Ishikawa (cell line): ENCODE results near the gene WWOX.

Experiments
- CEBPB ChIP-seq: IDR thresholded peaks from 2 replicates; pipeline ENCODE4 v1.6.1; 2012
- CREB1 ChIP-seq: IDR thresholded peaks from 2 replicates; pipeline ENCODE4 v1.6.1; 2012; ENCODE audit warnings: low read depth
- EGR1 ChIP-seq: IDR thresholded peaks from 2 replicates; pipeline ENCODE4 v1.6.1; 2012
- EP300 ChIP-seq: IDR thresholded peaks from 2 replicates; pipeline ENCODE4 v1.6.1; 2012; ENCODE audit warnings: borderline replicate concordance
- FOXM1 ChIP-seq: IDR thresholded peaks from 2 replicates; pipeline ENCODE4 v1.6.1; 2012; ENCODE audit warnings: low read depth, borderline replicate concordance
- MAX ChIP-seq: IDR thresholded peaks from 2 replicates; pipeline ENCODE4 v1.6.1; 2012
- NFIC ChIP-seq: IDR thresholded peaks from 2 replicates; pipeline ENCODE4 v1.6.1; 2012
- RAD21 ChIP-seq: IDR thresholded peaks from 2 replicates; pipeline ENCODE4 v1.6.1; 2012; ENCODE audit warnings: low read depth
- REST ChIP-seq: IDR thresholded peaks from 2 replicates; pipeline ENCODE4 v1.6.1; 2012; ENCODE audit warnings: low read depth, mild to moderate bottlenecking
- TAF1 ChIP-seq: IDR thresholded peaks from 2 replicates; pipeline ENCODE4 v1.6.1; 2012; ENCODE audit warnings: low read depth, mild to moderate bottlenecking
- TCF12 ChIP-seq: IDR thresholded peaks from 2 replicates; pipeline ENCODE4 v1.6.1; 2012; ENCODE audit warnings: low read depth
- TEAD4 ChIP-seq: IDR thresholded peaks from 2 replicates; pipeline ENCODE4 v1.6.1; 2012
- USF1 ChIP-seq: IDR thresholded peaks from 2 replicates; pipeline ENCODE4 v1.6.1; 2012
- YY1 ChIP-seq: IDR thresholded peaks from 2 replicates; pipeline ENCODE4 v1.6.1; 2012; ENCODE audit warnings: low read depth
- ZBTB7A ChIP-seq: IDR thresholded peaks from 2 replicates; pipeline ENCODE4 v1.6.1; 2012; ENCODE audit warnings: low read depth

WWOX gene

GRCh38 chr16:78184238-78185183, 85.1 kb downstream of the WWOX start:
- no peak for TF ChIP-seq NFIC
- no peak for TF ChIP-seq EP300

- TF ChIP-seq CEBPB = no peak
- TF ChIP-seq RAD21 = no peak
- no peak for TF ChIP-seq USF1
- no peak for TF ChIP-seq EGR1
- TF ChIP-seq ZBTB7A = no peak
- no peak for TF ChIP-seq TAF1
- TF ChIP-seq NFIC = no peak
- no peak for TF ChIP-seq YY1
- TF ChIP-seq CREB1 = no peak
- TF ChIP-seq TEAD4 = no peak
- TF ChIP-seq MAX = no peak
- no peak for TF ChIP-seq REST
- no peak for TF ChIP-seq EP300
- no peak for TF ChIP-seq FOXM1
- no peak for TF ChIP-seq TCF12
Observed at GRCh38 chr16:78189121-78189520, 89.7 kb downstream of the WWOX start.

- TF ChIP-seq EGR1 (no peak), REST (no peak), TAF1 (no peak), CREB1 (no peak), MAX (no peak), YY1 (no peak), USF1 (no peak), FOXM1 (no peak), ZBTB7A (no peak), RAD21 (no peak)
Observed at GRCh38 chr16:78192734-78193488, 93.5 kb downstream of the WWOX start.

GRCh38 chr16:78194948-78195347, 95.5 kb downstream of the WWOX start:
- no peak for TF ChIP-seq USF1
- TF ChIP-seq MAX = no peak
- no peak for TF ChIP-seq TCF12
- TF ChIP-seq CREB1 = no peak
- TF ChIP-seq ZBTB7A = no peak
- TF ChIP-seq TEAD4 = no peak
- TF ChIP-seq YY1 = no peak
- TF ChIP-seq REST = no peak
- TF ChIP-seq EGR1 = no peak
- no peak for TF ChIP-seq CEBPB
- TF ChIP-seq FOXM1 = no peak
- TF ChIP-seq TAF1 = no peak
- no peak for TF ChIP-seq EP300
- no peak for TF ChIP-seq NFIC
- TF ChIP-seq RAD21 = no peak
